Endodermal cell (in vitro differentiated cells): Measurements from ENCODE around the gene CNTNAP5. TPM values are rescaled to one million over a fixed set of nuclear protein-coding genes. Genes with fewer than 3 reads are reported as not detected.

Source experiments
- DNase-seq: peaks from one replicate; pipeline ENCODE4 v3.0.0-alpha.2; 2017
- H3K27ac ChIP-seq: 2 replicates; pipeline ENCODE4 v1.5.1; 2013; ENCODE audit warnings: mild to moderate bottlenecking, low read depth, low read length, moderate library complexity
- H3K27me3 ChIP-seq: 2 replicates; pipeline ENCODE4 v1.6.1; 2013; ENCODE audit warnings: mild to moderate bottlenecking, low read length, moderate library complexity; ENCODE audit not compliant: insufficient read depth, control insufficient read depth, poor library complexity, severe bottlenecking
- H3K36me3 ChIP-seq: 2 replicates; pipeline ENCODE4 v1.7.0; 2013; ENCODE audit warnings: mild to moderate bottlenecking, low read length, moderate library complexity; ENCODE audit not compliant: control insufficient read depth, insufficient read depth
- H3K4me1 ChIP-seq: one replicate; pipeline ENCODE4 v1.7.0; 2013; ENCODE audit warnings: low read length; ENCODE audit not compliant: control insufficient read depth, insufficient read depth
- H3K4me3 ChIP-seq: 2 replicates; pipeline ENCODE4 v1.5.1; 2013; ENCODE audit warnings: mild to moderate bottlenecking, low read length, moderate library complexity
- H3K9ac ChIP-seq: 2 replicates; pipeline ENCODE4 v1.6.1; 2013; ENCODE audit warnings: mild to moderate bottlenecking, low read length, moderate library complexity; ENCODE audit not compliant: poor library complexity, severe bottlenecking; ENCODE audit errors: extremely low read depth
- H3K9me3 ChIP-seq: 2 replicates; pipeline ENCODE4 v1.6.1; 2013; ENCODE audit warnings: mild to moderate bottlenecking, low read length, moderate library complexity; ENCODE audit not compliant: control insufficient read depth
- H3K27ac Mint-ChIP-seq: 2 replicates; pipeline ENCODE4 v1.8.0; 2020; ENCODE audit warnings: mixed read lengths
- H3K27me3 Mint-ChIP-seq: 2 replicates; pipeline ENCODE4 v1.8.0; 2021; ENCODE audit warnings: mild to moderate bottlenecking, mixed read lengths; ENCODE audit not compliant: insufficient read depth
- H3K36me3 Mint-ChIP-seq: 2 replicates; pipeline ENCODE4 v1.8.0; 2020; ENCODE audit warnings: low read depth, mixed read lengths
- H3K4me1 Mint-ChIP-seq: 2 replicates; pipeline ENCODE4 v1.8.0; 2020; ENCODE audit warnings: mixed read lengths
- H3K4me3 Mint-ChIP-seq: 2 replicates; pipeline ENCODE4 v1.8.0; 2020; ENCODE audit warnings: mild to moderate bottlenecking, moderate library complexity, mixed read lengths
- H3K9me3 Mint-ChIP-seq: 2 replicates; pipeline ENCODE4 v1.8.0; 2020; ENCODE audit warnings: mild to moderate bottlenecking, mixed read lengths
- CTCF ChIP-seq: fragments of 200-600 bp; sonication (generic); conservative IDR thresholded peaks from 2 replicates; pipeline ENCODE4 v1.5.0; 2021; ENCODE audit warnings: antibody characterized with exemption, mild to moderate bottlenecking
- WGBS, 2 experiments: methylation state at CpG; one replicate each; pipeline versions ENCODE4 v1.1.5 to v1.1.7; 2013; ENCODE audit warnings: missing lambda C conversion rate in 2 of 2, mixed read lengths in 1 of 2; ENCODE audit not compliant: insufficient coverage in 1 of 2, insufficient read length in 1 of 2; 5-methylcytosine and 5-hydroxymethylcytosine counted together
- total RNA-seq, 2 donors: library from RNA; stranded (reverse); fragmentation: NEBNext Ultra II Directional in 1 of 2; extraction: Animal tissue kit (Norgen Biotek cat#: 25700) in 1 of 2; gene quantifications; 2 replicates in 1 of 2; 3 replicates in 1 of 2; pipeline ENCODE4 v1.2.1, GENCODE V29; 2021

The CNTNAP5 gene
- total RNA-seq, 2 donors from 2014 or later: 0.70 to 4.4 TPM

GRCh38 chr2:124664363-124664762 is 639.3 kb downstream of the CNTNAP5 start:
- H3K27me3 ChIP-seq: no peaks in the 10 kb centered on the region
- DNase-seq: no peak
- H3K9me3 ChIP-seq: no peaks in the 10 kb centered on the region
- H3K4me3 Mint-ChIP-seq: no peak overlapping the region
- H3K4me1 ChIP-seq: no peaks in the 10 kb centered on the region
- H3K36me3 ChIP-seq: no peaks in the 10 kb centered on the region
- no peaks in the 10 kb centered on the region for H3K36me3 Mint-ChIP-seq
- H3K27ac ChIP-seq: no peak overlapping the region
- H3K9ac ChIP-seq: no peak overlapping the region
- H3K4me3 ChIP-seq: no peak overlapping the region
- no peak for TF ChIP-seq CTCF
- H3K9me3 Mint-ChIP-seq: no peaks in the 10 kb centered on the region
- no peaks in the 10 kb centered on the region for H3K4me1 Mint-ChIP-seq
- no peak overlapping the region for H3K27ac Mint-ChIP-seq
- no peaks in the 10 kb centered on the region for H3K27me3 Mint-ChIP-seq
- 88 to 92% methylated on average over 4 to 5 of the region's 5 CpGs for WGBS, 2 experiments

GRCh38 chr2:124666976-124667375 is 641.9 kb downstream of the CNTNAP5 start:
- DNase-seq: no peak
- no peak for TF ChIP-seq CTCF

GRCh38 chr2:124668161-124668560 is 643.1 kb downstream of the CNTNAP5 start:
- no peak for DNase-seq
- Histone ChIP-seq H3K9me3 (no peaks in the 10 kb centered on the region), H3K4me3 (no peak overlapping the region), H3K4me1 (no peaks in the 10 kb centered on the region), H3K36me3 (no peaks in the 10 kb centered on the region), H3K9ac (no peak overlapping the region), H3K27ac (no peak overlapping the region), H3K27me3 (no peaks in the 10 kb centered on the region)
- no peak overlapping the region for H3K27ac Mint-ChIP-seq
- H3K4me1 Mint-ChIP-seq: no peaks in the 10 kb centered on the region
- H3K27me3 Mint-ChIP-seq: no peaks in the 10 kb centered on the region
- no peaks in the 10 kb centered on the region for H3K36me3 Mint-ChIP-seq
- 60 to 80% methylated on average over 2 of the region's 2 CpGs for WGBS, 2 experiments
- no peak for TF ChIP-seq CTCF
- no peak overlapping the region for H3K4me3 Mint-ChIP-seq
- no peaks in the 10 kb centered on the region for H3K9me3 Mint-ChIP-seq

More at GRCh38 chr2:124666976-124667375, 641.9 kb downstream of the CNTNAP5 start:
- H3K9me3 Mint-ChIP-seq: no peaks in the 10 kb centered on the region
- H3K27me3 Mint-ChIP-seq: no peaks in the 10 kb centered on the region
- H3K27me3 ChIP-seq: no peaks in the 10 kb centered on the region
- no peaks in the 10 kb centered on the region for H3K9me3 ChIP-seq
- no peaks in the 10 kb centered on the region for H3K36me3 Mint-ChIP-seq
- no peaks in the 10 kb centered on the region for H3K4me1 ChIP-seq
- no peak overlapping the region for H3K27ac Mint-ChIP-seq
- H3K36me3 ChIP-seq: no peaks in the 10 kb centered on the region
- no peak overlapping the region for H3K27ac ChIP-seq
- no peak overlapping the region for H3K9ac ChIP-seq
- 88 to 100% methylated on average over 2 of the region's 2 CpGs for WGBS, 2 experiments
- no peaks in the 10 kb centered on the region for H3K4me1 Mint-ChIP-seq
- no peak overlapping the region for H3K4me3 ChIP-seq
- no peak overlapping the region for H3K4me3 Mint-ChIP-seq
